NCI-H510A (cell line): Measurements from ENCODE around the gene NT5C1B.

ENCODE experiments used
- DNase-seq: peaks from one replicate; lab custom pipeline; 2025; lab: John Stamatoyannopoulos, UW

NT5C1B gene

DNA sequence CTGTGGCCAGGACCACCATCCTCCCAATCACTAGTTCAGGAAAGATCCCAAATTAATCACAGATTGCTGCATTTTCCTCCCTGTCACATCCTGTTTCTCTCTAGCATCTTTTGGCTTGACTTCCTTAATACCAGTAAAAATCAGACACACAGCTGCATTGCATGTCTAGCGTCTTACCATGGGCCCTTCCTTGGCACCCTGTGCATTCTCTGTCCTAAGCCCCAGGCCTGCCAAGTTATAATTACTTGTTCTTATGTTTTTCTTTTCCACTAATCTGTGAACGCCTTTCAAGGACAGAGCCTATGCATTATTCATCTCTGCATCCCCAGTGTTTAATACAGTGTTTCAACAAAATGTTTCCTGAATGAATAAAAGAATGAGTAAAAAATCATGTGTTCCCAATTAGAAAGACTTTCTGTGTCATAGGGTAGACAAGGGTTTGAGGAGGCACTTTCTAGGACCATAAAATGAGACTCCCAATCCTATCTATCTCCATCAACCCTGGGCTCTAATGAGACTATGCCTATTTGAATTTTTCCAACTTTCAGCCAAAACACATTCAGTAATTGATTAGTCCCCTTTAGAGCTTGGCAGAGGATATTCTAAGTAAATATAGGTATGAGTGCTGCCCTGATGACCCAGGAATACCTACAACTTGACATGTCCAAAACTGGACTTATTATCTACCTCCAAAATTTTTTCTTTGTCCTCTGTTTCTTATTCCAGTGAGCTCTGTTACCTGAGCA lies 10.3 kb upstream of the NT5C1B start:
- DNase-seq = no peak

DNA sequence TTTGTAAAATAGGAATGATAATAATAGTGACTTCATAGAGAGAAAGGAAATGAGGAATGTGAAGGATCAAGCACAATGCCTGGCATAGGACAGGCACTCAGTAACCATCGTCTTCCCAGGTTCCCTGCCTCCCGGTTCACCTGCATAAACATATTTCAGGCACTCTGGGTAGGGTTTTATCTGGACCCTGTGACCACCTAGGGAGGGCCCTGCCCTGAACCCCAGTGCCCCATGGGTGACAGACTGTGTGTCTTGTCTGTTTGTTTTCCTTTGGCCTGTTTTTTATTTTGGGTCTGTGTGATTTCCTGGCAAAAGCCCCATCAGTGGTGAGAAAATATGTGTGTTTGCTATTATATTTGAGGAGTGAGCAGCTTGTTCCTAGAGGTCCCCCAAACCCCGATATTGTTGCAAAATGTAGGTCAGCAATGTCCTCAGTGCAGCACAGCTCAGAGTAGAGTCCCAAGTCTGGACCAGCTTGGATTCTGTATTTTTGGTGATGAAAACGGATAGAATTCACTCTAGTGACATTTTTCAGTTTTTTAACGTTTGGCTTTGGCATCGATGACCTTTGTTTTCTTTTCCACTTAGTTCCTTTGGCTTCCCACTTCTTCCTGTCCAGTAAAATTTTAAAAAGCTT lies 9.6 kb upstream of the NT5C1B start:
- DNase-seq = no peak

DNA sequence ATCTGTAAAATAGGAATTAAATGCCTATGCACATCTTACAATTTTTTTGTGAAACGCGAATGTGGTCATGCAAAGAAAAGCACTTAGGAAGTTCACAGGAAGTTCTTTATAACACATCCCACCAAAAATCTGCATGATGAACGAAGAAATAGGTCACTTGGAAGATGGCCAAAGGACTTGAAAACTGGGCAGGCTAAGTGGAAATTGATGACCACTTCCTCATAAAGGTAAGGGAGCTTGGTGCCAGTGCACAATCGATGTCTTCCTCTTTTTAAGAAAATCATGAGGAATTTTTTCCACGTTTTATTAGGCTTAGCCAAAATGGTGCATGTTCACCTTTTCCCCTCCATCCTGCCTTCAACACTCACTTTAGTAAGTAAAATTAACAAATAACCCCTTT lies 8.2 kb upstream of the NT5C1B start:
- DNase-seq = no peak

DNA sequence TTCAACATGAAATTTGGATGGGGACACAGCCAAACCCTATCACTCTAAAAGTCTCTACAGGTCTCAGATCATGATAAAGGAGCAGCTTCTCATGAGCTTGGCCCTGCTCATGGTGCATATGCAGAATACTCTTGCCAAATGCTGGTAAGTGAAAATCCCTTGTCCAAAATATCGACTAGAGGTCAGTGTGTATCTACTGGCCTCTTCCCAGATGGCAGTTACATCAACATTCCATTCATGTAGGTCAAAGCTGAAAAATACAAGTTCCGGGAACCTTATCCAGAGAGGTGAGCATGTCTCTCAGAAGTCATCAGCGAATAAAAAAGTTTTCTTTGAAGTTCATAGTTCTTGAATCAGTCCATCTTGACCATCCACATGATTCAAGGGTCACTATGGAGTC lies 7.6 kb upstream of the NT5C1B start:
- no peak for DNase-seq

DNA sequence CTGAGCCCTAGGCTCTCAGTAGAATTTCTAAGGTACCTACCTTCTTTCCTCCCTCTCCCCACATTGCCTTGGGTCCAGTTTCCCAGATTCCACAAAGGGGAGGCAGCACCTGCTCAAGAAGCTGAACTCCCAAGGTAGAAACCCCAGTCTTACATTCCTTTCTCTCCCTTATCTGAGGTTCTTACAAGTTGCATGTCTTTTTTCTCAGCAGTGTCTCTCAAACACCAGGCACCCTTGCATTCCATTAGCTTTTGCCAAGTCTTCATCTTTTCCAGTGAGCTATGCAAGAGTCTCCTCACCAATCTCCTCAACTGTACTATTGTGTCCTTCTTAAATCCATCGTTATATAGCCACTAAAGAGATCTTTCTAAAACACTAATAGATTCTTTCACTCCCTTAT lies 4.1 kb upstream of the NT5C1B start:
- no peak for DNase-seq

DNA sequence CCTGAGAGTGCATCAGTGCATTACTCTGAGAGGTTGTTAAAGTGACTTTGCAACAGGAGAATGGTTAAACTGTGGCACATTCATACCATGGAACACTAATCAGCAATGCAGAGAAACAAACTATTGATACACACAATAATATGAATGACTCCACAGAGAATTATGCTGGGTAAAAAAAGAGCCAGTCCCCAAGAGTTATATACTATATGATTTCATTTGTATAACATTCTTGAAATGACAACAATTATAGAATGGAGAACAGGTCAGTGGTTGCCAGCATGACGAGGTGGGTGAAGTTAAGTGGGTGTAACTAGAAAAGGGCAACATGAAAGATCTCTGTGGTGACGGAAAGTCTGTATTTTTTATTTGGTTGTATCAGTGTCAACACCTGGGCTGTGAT lies 3.0 kb upstream of the NT5C1B start:
- DNase-seq = no peak

DNA sequence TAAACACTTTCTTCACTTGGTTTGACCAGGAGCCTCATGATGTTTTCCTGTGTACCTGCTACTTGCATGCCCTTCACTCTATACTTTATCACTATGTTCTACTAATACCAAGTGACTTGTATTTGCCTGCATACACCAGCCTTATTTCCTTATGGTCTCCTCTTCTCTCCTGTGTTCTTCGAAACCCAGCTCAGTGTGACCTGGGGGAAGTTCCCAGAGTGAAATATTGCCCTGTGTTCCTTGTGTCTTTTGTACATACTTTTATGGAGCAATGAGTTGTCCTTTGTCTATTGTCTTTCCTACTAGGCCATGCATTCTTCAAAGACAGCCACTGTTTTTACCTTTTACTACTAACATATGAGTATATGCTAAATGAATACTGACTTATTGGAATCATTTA lies 567 bp downstream of the NT5C1B start:
- DNase-seq = no peak

DNA sequence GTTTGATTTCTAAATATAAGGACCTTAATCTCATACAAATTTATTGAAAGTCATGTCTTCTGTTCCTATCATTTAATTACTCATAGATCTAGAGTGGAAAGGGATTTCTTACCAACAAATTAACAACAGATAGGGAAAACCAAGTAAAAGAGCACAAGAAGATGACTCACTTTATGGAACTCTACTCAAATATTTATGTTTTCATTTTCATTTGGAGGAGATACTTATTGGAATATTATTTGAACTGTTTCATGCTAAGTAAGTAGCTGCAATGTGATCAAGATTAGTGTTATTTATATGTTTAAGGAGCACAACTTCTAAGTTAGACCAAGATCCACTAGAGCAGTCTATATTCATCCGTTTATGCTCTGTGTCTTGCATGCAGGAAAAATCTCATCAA lies 1.3 kb downstream of the NT5C1B start:
- no peak for DNase-seq

DNA sequence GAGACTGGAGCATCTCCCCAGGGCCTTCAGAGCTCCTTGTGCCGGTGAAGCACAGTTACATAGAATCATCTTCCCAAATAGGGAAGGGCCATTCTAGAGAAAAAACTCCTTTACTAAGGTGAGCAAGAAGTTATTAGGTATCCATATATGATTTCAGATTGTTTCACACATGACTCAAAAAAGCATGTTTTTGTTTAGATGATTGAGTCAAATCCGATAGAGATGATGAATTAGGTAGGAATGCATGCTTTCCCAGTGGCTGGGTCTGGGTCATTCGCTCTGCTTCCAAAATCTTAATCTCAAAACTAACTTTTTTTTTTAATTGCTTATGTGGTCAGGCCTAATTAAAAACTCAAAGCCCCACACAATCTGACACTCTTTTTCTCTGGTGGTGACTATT lies 3.8 kb downstream of the NT5C1B start:
- DNase-seq = no peak

DNA sequence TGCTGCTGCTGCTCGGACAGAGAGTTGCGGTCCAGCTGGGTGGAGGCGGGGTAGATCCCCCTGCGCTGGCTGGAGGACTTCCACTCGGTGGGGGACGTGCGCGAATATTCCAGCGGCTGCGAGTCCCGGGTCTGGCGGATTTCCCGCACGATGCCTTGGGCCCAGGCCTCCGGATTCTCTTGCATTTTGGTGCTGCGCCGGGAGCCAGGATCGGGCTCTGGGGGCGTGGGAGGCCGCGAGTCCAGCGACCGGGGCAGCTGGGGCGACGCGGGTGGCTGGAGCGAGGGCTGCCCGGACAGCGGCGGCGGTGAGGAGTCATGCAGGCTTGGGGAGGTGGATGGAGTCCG lies 4.8 kb downstream of the NT5C1B start:
- no peak for DNase-seq

DNA sequence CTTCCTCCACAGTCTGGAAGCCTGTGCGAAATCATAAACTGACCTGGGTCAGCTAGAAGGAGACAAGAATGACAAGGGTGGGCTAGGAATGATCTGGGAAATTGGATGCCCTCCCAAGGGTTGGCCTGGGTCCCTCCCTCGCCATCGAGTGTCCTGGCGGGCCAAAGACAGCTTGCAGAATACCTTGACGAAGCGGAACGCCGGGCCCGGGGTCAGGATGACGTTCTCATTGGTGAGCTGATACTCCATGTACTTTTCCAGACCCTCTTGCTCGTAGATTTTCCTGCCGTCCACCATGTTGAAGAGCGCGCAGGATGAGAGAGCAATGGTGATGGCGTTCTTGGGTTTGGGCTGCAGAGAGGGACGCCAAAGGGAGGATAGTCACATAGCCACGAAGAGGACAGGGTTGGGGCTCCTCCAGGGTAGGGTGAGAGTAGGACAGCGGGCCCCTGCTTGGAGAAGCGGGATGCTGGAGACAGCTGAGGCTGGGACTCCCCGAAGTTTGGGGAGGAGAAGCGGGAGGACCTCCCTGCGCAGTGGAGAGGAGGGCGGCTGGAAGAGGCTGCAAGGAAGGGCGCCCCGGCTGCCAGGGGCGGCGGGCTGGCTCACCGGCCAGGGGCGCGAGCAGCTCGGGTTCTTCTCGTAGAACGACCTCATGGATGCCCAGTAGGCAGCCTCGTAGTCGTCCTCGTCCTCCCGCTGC lies 5.3 kb downstream of the NT5C1B start:
- DNase-seq = no peak

DNA sequence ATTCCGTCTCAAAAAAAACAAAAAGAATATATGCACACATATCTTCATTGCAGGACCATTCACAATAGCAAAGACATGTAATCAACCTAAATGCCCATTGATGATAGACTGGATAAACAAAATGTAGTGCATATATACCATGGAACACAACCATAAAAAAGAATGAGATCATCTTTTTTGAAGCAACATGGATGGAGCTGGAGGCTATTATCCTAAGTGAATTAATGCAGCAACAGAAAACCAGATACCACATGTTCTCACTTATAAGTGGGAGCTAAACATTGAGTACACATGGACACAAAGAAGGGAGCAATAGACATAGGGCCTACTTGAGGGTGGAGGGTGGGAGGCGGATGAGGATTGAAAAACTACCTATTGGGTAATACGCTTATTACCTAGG lies 8.8 kb downstream of the NT5C1B start:
- DNase-seq = no peak

DNA sequence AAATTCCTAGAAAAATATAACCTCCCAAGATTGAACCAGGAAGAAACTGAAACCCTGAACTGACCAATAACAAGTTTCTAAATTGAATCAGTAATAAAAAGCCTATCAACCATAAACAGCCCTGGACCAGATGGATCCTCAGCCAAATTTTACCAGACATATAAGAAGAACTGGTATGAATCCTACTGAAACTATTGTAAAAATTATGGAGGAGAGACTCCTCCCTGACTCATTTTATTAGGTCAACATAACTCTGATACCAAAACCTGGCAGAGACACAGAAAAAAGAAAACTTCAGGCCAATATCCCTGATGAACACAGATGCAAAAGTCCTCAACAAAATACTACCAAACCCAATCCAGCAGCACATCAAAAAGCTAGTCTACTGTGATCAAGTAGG lies 11.3 kb downstream of the NT5C1B start:
- no peak for DNase-seq

DNA sequence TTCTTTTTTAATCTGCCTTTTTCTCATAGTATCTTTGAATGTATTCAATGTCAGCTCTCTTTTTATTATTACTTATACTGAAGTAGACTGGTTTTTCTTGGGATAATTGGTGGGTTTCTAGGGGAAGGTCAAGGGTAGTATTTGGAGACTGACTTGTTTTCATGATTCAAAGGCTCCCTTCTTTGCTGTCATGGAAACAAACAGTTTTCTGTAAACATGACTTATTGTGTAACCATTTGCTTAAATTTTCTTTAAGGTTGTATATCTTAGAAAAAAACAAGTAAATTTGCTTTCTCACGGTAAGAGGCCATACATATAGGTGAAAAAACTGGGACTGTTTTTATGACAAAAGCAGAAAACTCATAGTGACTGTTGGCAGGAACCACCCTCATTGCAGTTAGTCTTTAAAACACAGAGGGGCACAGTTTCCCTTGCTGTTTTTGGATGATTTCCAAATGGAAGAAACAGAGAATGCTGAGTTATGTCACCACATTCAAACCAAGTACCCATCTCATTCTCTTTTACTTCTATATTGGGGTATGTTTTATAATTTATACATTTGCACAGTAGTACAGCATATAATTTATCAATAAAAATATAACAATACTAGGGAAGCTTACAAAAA lies 23.1 kb downstream of the NT5C1B start:
- no peak for DNase-seq

DNA sequence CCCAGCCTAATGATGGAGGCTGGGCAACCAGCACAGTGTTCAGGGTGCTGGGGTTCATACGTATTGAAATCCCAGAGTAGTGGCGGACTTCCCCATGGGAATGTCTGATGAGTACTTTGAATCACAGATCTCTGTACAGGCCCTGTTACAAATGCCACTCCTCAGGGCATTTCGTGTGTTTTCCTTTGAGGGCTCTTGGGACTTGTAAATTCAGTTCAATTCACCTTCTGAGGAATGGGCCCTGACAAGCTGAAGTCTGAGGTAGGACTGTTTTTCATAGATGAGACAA lies 28.6 kb downstream of the NT5C1B start:
- no peak for DNase-seq

DNA sequence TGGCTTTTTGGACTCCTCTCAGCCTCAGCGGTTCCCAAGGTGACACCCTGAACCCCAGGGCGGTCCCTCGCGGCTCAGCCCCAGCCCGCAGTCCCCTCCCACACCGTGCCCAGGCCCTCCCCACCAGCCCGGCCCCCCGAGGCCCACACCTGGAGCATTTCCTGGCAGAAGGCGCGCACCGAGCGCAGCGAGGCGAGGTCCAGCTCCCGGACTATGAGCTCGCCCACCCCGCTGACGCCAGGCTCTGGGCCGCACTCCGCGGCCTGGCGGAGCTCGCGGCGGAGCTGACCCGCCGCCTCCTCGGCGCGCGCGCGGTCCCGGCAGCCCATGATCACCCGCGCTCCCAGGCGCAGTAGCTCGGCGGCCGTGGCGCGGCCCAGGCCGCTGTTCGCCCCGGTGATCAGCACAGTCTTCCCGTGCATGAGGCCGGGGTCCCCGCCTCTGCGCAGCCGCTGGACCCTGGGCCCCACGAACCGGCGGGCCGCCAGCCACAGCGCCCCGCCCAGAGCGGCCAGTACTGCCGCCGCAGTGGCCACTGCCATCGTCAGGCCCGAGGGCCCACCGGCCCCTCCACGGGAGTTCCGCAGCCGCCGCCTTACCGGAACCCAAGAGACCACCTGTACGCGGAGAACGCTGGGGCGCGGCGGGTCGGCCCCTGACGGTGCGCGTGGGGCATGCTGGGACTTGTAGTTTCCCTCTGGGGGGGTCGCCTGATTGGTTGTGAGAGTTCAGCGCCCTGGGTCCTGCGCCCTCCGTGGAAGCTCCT lies 29.2 kb downstream of the NT5C1B start, which contains the start of gene RDH14:
Gene RDH14 (minus strand): TSS at position 623 of the 766 bp plus-strand sequence. CDS start 81 bp downstream, at position 542.
- DNase-seq = peak; percentile 96

DNA sequence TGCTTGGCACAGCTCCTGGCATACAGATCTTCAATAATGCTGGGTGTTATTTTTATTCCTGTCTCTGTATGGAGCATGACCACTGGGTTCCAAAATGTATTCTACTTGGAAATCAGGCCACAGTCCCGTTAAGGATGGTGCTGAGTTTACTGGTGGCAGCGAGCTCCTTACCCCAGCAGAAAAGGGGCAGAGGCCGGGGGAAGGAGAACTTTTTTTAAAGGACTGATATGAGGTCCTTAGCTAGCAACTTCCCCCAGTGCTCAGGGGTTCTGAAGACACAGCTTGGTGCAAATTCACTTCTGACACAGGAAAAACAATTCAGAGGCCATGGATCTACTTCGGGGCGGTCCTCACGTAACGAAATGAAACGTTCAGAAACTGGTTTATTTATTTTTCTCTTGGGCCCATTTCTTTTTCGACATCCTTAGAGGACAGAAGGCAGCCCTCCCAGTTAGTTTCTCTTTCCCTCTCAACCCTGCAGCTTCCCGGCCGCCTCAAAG lies 29.8 kb downstream of the NT5C1B start:
- DNase-seq = no peak

DNA sequence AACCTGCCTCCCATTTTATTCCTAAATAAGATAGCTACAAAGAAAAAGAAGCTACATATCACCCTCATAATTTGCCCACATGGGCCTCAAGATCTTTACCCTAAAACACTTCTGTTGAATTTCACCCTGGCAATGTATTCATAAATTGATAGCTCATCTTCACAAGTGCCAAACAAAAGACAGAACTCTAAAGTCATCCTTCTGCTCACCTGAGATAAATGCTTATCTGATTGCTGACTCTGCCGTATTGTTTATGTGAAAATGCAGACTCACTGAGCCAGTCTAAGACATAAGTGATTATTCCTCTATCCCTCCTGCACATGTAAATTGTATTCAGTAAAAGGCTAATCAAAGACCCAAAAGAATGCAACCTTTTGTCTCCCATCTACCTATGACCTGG lies 30.9 kb downstream of the NT5C1B start:
- DNase-seq = no peak

DNA sequence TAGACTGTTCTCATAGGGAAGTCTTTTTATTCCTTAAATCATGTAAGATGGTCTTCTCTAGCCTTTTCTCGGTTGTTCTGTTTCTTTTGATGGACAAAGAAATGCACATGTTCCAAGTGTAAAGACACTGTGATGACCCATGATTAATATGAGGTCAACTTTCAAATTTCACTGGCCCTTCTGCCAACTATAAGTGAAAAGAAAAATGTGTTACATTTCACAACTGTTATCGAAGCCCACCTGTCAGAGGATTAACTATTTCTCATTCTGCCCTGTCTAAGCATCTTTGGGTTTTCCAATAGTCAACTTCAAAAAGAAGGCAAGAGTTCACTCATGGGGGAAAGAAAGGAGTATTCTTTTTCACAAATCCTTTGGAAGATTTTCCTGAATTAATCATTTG lies 32.2 kb downstream of the NT5C1B start:
- no peak for DNase-seq

DNA sequence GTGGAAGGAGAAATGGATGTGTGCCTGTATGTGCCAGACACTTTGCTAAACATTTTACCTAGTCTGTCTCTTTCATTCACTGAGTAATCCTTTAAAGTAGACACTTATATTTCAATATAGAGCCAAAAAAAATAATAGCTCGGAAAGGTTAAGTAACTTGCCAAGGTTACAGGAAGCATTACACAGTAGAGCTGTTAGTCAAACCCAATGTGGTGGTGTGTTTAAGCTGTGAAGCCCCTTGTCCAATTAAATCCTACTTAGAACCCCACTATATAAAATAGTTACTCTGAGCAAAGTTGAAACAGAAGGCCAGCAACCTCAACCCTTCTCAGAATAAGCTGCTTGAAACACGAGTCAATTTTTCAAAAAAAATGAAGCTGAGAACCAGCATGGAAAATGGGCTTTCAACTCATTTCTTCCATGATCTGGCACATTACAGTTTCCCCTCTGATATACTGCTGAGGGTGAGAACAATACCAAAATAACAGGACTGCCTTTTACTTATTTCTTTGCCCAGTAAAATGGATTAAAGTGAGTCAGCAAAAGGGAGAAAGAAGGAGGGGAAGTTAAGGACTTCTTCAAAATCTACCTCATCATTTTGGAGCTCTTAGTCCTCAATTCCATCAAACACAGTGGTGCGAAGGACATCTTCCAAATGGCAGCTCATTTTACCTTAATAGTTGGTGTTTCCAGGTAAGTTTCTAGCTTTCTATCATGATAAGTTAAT lies 36.9 kb downstream of the NT5C1B start:
- no peak for DNase-seq

DNA sequence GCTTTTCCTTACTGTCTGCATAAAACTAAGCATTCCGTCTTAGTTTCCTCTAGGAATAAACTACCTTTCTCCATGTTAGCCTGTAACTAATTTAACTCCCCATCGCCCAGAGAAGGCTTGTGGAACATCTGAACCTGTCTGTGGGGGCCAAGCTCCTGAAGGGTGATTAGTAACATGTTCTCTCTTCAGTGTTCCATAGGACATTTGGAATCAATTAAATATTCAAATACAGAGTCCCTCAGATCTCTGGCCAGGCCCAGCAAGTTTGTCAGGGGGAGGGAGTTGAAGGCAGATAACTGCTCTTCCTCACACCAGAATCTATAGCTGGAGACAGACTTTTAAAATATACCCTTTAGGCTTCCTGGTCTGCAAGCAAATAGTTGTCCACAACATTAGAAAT lies 37.7 kb downstream of the NT5C1B start:
- no peak for DNase-seq

DNA sequence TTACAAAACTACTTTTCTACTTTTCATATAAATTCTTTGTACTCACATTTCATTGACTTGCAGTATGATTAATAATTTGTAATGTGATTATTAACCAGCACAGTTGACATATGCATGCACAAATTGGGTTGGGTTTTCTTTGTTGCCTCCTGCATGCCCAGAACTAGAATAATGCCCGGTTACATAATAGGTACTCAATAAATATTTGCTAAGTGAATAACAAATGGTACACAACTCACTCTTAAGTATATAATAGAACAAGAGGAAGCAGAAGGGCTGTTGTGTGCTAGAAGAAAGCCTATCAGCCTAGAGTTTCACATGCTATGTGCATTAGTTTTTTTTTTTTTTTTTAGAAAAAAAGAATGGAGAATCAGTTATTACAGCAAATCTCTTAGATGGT lies 38.2 kb downstream of the NT5C1B start:
- no peak for DNase-seq
